Ectodermal cell (in vitro differentiated cells): ENCODE measurements around the gene HDGFL3.
"Not testable (repeated sequence)": the region's sequence is repeated elsewhere in the genome, so short reads cannot be mapped to it uniquely, and the experiment has no call there.

Experiments used
- H3K27ac ChIP-seq: 2 replicates; pipeline ENCODE4 v1.7.0; 2013; ENCODE audit warnings: mild to moderate bottlenecking, low read depth, low read length; ENCODE audit not compliant: insufficient read depth, poor library complexity, severe bottlenecking
- H3K27me3 ChIP-seq: 2 replicates; pipeline ENCODE4 v1.7.0; 2013; ENCODE audit warnings: mild to moderate bottlenecking, low read length; ENCODE audit not compliant: insufficient read depth, control insufficient read depth, poor library complexity, severe bottlenecking
- H3K36me3 ChIP-seq: one replicate; pipeline ENCODE4 v1.7.0; 2013; ENCODE audit warnings: low read length; ENCODE audit not compliant: control insufficient read depth, insufficient read depth
- H3K4me1 ChIP-seq: one replicate; pipeline ENCODE4 v1.7.0; 2013; ENCODE audit warnings: low read length; ENCODE audit not compliant: control insufficient read depth, insufficient read depth
- H3K4me3 ChIP-seq: 2 replicates; pipeline ENCODE4 v1.7.0; 2013; ENCODE audit warnings: low read depth, low read length, control low read depth; ENCODE audit not compliant: insufficient read depth
- H3K9me3 ChIP-seq: 2 replicates; pipeline ENCODE4 v1.7.0; 2013; ENCODE audit warnings: mild to moderate bottlenecking, low read length, moderate library complexity; ENCODE audit not compliant: control insufficient read depth
- WGBS, 2 experiments: methylation state at CpG; one replicate each; pipeline ENCODE4 v1.1.7; 2013; ENCODE audit warnings: missing lambda C conversion rate in 2 of 2; 5-methylcytosine and 5-hydroxymethylcytosine counted together

Gene HDGFL3

GRCh38 chr15:83169576-83169975 is 38.0 kb downstream of the HDGFL3 start:
- not testable (repeated sequence) for H3K4me3 ChIP-seq, H3K36me3 ChIP-seq, H3K27ac ChIP-seq, H3K4me1 ChIP-seq, H3K9me3 ChIP-seq, H3K27me3 ChIP-seq
- WGBS, 2 experiments = 83 to 94% methylated on average over 5 of the region's 5 CpGs

- Histone ChIP-seq H3K27ac (no peak overlapping the region), H3K9me3 (no peaks in the 10 kb centered on the region), H3K36me3 (no peaks in the 10 kb centered on the region), H3K27me3 (no peaks in the 10 kb centered on the region), H3K4me1 (no peaks in the 10 kb centered on the region), H3K4me3 (no peak overlapping the region)
- WGBS, 2 experiments = 95 to 100% methylated on average over 2 of the region's 2 CpGs
Observed at GRCh38 chr15:83166830-83167229, 40.8 kb downstream of the HDGFL3 start.

- Histone ChIP-seq H3K27ac (no peak overlapping the region), H3K4me3 (no peak overlapping the region), H3K27me3 (no peaks in the 10 kb centered on the region), H3K4me1 (no peaks in the 10 kb centered on the region), H3K9me3 (no peaks in the 10 kb centered on the region), H3K36me3 (no peaks in the 10 kb centered on the region)
- WGBS, 2 experiments = 86 to 98% methylated on average over 3 of the region's 3 CpGs
Observed at GRCh38 chr15:83166218-83166617, 41.4 kb downstream of the HDGFL3 start.

- Histone ChIP-seq H3K9me3 (no peaks in the 10 kb centered on the region), H3K27me3 (no peaks in the 10 kb centered on the region), H3K27ac (no peak overlapping the region), H3K4me1 (no peaks in the 10 kb centered on the region), H3K36me3 (peaks cover 3% of the 10 kb centered on the region), H3K4me3 (no peak overlapping the region)
- WGBS, 2 experiments = 90 to 92% methylated on average over 4 of the region's 4 CpGs
Observed at GRCh38 chr15:83164771-83165404, 42.7 kb downstream of the HDGFL3 start.

GRCh38 chr15:83164111-83164770 is 43.4 kb downstream of the HDGFL3 start:
- Histone ChIP-seq H3K4me3 (no peak overlapping the region), H3K27ac (no peak overlapping the region), H3K9me3 (no peaks in the 10 kb centered on the region), H3K4me1 (no peaks in the 10 kb centered on the region), H3K36me3 (peaks cover 3% of the 10 kb centered on the region), H3K27me3 (no peaks in the 10 kb centered on the region)
- WGBS, 2 experiments = no CpG with 5 or more reads among the region's 1 CpG

- Histone ChIP-seq H3K27me3 (no peaks in the 10 kb centered on the region), H3K9me3 (no peaks in the 10 kb centered on the region), H3K4me1 (no peaks in the 10 kb centered on the region), H3K27ac (no peak overlapping the region), H3K36me3 (peaks cover 3% of the 10 kb centered on the region), H3K4me3 (no peak overlapping the region)
- 91 to 94% methylated on average over 4 of the region's 4 CpGs for WGBS, 2 experiments
Observed at GRCh38 chr15:83163032-83163431, 44.6 kb downstream of the HDGFL3 start.

- Histone ChIP-seq H3K9me3 (no peaks in the 10 kb centered on the region), H3K4me3 (no peak overlapping the region), H3K27me3 (no peaks in the 10 kb centered on the region), H3K4me1 (no peaks in the 10 kb centered on the region), H3K27ac (no peak overlapping the region), H3K36me3 (peaks cover 18% of the 10 kb centered on the region)
- WGBS, 2 experiments = 95 to 99% methylated on average over 3 of the region's 3 CpGs
Observed at GRCh38 chr15:83160741-83161140, 46.9 kb downstream of the HDGFL3 start.

- no peaks in the 10 kb centered on the region for H3K27me3 ChIP-seq
- no peak overlapping the region for H3K27ac ChIP-seq
- no peaks in the 10 kb centered on the region for H3K4me1 ChIP-seq
- no peaks in the 10 kb centered on the region for H3K9me3 ChIP-seq
- no CpG with 5 or more reads among the region's 1 CpG for WGBS, 2 experiments
- peaks cover 24% of the 10 kb centered on the region for H3K36me3 ChIP-seq
- no peak overlapping the region for H3K4me3 ChIP-seq
Observed at GRCh38 chr15:83158393-83158792, 49.2 kb downstream of the HDGFL3 start.

GRCh38 chr15:83155942-83156341 is 51.7 kb downstream of the HDGFL3 start:
- Histone ChIP-seq H3K27ac (no peak overlapping the region), H3K4me1 (no peaks in the 10 kb centered on the region), H3K27me3 (no peaks in the 10 kb centered on the region), H3K4me3 (no peak overlapping the region), H3K9me3 (no peaks in the 10 kb centered on the region), H3K36me3 (peaks cover 30% of the 10 kb centered on the region)
- 54 to 71% methylated on average over 1 of the region's 1 CpG for WGBS, 2 experiments

GRCh38 chr15:83153288-83153687 is 54.3 kb downstream of the HDGFL3 start:
- 92 to 100% methylated on average over 1 of the region's 1 CpG for WGBS, 2 experiments
- Histone ChIP-seq H3K27ac (no peak overlapping the region), H3K36me3 (peaks cover 50% of the 10 kb centered on the region)

More at GRCh38 chr15:83153288-83153687, 54.3 kb downstream of the HDGFL3 start:
- Histone ChIP-seq H3K27me3 (no peaks in the 10 kb centered on the region), H3K9me3 (no peaks in the 10 kb centered on the region), H3K4me1 (no peaks in the 10 kb centered on the region), H3K4me3 (no peak overlapping the region)
